CD4-positive, alpha-beta T cell treated with Interleukin-1 beta for 1 hour (primary cell): ENCODE data around the gene LRP11.
A peak's percentile ranks its signal among the peaks of the same experiment; 100 is the strongest.
"Not testable (repeated sequence)": the region's sequence is repeated elsewhere in the genome, so short reads cannot be mapped to it uniquely, and the experiment has no call there.

Experiments used
- DNase-seq, 2 donors: peaks; one replicate each; pipeline ENCODE4 v3.0.0-alpha.2; 2020 to 2022

LRP11 gene

DNA sequence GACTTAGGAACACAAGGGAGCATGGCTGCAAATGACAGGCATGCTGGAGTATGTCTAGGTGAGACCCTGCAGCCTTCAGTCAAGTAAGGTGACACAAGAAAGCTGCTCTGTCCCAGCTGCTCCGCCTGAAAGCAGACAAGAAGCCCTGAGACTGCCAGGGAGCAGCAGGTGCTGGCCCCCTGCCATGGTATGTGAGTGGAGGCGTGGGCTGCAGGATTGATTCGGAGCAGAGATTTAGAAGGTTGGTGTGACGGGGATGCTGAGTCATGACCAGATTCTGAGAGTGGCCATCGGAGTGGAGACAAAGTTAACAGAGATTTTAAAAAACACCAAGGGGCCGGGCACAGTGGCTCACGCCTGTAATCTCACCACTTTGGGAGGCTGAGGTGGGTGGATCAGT is 17.8 kb downstream of the LRP11 start:
- no peak for DNase-seq

DNA sequence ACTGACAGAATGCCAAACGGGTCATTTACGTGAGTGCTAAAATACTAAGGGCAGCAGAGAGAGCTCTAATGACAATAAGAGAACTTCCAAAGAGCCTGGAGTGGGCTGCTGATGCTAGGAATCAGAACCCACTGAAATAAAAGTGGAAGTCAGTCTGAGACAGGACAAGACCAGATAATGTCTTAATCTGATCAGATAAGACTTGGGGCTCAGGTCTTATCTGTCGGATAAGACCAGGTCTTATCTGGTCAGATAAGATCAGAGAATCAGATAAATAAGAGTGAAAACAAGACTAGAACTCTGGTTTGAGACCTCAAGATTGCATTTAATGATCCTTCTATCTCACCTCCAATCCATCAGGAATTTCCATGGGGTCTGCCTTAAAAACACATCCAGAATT is 18.6 kb downstream of the LRP11 start:
- no peak for DNase-seq

- no peak for DNase-seq
Measured at GRCh38 chr6:149844480-149844879, 19.7 kb downstream of the LRP11 start.

DNA sequence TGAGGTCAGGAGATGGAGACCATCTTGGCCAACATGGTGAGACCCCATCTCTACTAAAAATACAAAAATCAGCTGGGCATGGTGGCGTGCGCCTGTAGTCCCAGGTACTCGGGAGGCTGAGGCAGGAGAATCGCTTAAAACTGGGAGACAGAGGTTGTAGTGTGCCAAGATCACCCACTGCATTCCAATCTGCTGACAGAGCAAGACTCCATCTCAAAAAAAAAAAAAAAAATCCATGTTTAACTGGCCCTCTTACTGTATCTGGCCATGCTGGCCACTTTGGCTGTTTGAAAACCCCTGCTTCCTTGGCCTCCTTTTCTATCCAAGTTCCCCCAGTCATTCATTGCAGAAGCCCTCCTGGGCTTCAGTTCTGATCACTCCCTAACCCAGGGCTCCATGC is 20.1 kb downstream of the LRP11 start:
- DNase-seq: not testable (repeated sequence)

- no peak for DNase-seq
Measured at GRCh38 chr6:149843051-149843633, 21.0 kb downstream of the LRP11 start.

- no peak for DNase-seq
Measured at GRCh38 chr6:149842331-149842730, 21.8 kb downstream of the LRP11 start.

DNA sequence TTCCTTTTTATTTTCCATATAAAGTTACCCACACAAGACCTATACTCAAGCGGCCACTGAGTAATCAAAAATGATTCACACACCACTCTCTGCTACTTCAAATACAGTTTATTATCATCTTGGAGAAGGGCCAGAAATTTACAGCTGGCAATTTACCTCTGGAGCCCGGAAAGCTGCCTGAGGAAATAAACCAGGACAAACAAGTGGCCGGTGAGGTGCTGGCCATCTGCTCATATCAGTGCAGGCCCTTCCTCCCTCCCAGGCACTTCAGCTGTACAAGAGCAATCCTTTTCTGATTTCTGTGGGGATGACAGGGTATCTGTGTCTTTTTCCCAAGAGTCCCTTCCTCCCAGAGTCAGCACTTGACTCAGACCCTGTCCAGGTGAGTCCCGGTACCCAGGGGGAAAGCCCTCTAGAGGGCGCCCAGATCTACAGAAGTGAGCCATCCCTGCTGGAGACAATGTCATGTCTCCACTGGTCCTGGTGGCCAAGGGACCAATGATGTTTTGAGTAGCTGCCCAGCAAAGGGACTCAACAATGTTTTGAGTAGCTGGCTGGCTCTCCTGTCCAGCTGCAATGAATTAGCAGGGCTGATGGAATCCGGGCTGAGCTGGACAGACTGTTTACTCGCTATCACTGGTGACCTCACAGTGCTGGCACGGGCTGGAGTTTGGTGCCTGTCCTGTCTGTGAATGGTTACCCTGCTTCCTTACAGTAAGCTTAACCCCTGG is 23.6 kb downstream of the LRP11 start:
- peak; percentile 14 to 40 for DNase-seq

DNA sequence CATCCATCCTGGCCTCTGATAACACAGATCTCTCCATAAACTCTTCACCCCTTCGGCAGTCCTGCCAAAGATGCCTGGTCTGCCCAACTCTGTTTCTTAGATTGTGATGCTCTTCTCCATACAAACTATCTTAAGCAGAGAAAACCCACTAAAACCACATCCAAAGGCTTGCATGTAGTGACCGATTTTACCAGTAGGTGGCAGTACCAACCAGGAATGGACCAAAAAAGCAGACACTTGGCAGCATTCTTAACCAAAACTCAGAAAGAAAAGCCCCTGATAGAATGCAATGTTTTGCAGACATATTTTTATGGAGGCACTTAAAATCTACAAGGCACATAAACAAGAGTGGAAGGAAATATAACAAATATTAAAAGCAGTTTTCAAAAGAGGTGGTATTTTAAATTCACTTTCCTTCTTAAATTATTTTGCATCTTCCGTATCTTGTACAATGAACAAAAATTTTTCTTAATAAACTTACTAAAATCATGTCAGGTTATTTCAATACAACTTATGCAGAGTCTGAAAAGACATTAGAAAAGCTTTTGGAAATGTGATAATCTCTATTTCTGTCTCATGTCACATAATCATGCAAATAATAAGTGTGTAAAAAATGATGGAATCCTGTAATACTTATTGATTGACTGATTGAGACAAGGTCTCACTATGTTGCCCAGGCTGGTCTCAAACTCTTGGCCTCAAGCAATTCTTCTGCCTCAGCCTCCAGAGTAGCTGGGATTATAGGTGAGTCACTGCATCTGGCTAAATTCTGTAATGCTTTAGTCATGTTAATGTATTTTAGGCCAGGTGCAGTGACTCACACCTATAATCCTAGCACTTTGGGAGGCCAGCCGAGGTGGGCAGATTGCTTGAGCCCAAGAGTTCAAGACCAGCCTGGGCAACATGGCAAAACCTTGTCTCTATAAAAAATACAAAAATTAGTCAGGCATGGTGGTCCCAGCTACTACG is 29.4 kb downstream of the LRP11 start:
- DNase-seq: peak; percentile 57 to 81

GRCh38 chr6:149833651-149834050 is 30.5 kb downstream of the LRP11 start:
- DNase-seq: no peak

DNA sequence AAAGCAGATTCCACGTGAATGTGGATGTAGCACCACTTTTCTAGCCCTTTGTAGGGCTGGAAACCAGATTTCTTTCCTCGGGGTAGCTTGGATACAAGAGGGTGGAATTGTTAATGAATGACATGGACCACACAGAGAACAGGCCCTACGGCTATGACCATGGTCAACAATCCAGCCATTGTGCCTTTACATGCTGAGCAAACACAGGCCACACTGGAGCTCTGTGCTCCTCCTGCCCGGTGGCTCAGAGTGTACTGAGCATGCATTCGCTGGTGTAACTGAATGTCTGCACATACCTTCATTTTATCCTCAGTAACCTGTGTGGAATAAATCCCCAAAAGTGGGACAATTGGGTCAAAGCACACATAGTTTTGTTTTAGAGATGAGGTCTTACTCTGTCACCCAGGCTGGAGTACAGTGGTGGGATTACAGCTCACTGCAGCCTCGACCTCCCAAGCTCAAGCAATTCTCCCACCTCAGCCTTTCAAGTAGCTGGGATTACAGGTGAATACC is 32.8 kb downstream of the LRP11 start:
- no peak for DNase-seq

DNA sequence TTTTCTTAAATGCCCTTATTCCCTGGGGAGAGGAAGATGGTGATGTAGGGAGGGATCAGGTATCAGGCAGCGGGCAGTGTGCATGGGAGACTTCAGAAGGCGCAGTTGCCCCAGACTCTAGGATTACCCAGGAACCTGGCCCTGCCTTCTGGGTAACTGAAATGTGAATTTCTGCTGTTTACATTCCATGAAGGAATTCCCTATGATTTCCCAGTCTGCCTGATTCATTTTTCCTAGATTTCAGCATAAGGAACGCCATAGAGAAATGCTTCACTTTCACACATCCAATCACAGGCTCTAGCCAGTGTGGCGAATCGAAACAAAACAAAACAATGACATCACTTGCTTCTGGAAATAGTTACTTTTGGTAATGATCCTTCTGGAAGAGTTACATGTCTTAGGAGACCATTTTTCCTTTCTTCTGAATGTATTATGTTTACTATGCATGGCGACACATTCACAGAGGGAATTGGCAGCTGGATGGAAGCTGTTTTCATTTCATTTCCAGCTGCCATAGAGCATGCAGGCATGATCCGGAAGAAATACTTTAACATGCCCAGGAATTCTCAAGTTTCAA is 33.3 kb downstream of the LRP11 start:
- no peak for DNase-seq

GRCh38 chr6:149825292-149825691 is 38.9 kb downstream of the LRP11 start:
- no peak for DNase-seq

GRCh38 chr6:149823013-149823412 is 41.1 kb downstream of the LRP11 start:
- DNase-seq: no peak

- DNase-seq: no peak
Measured at GRCh38 chr6:149821492-149821891, 42.7 kb downstream of the LRP11 start.

DNA sequence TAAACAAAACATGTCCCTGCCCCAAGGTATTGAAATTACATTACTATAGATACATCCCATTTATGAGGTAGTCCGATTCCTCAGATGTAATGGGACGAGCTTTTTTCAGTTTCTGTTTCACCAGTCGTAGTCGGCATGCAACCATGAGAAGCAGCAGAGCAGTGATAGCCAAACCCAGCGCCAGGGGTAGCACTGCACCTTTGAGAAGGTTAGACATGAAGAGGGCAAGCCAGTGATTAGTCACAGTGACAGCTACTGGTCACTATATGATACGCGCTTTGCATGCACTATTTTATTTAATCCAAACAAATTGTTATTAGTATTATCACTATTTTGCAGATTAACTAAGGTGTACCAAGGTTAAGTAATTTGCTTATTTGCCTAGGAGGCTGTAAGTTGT is 43.7 kb downstream of the LRP11 start:
- DNase-seq: no peak

GRCh38 chr6:149815788-149816187 is 48.4 kb downstream of the LRP11 start:
- DNase-seq: no peak

DNA sequence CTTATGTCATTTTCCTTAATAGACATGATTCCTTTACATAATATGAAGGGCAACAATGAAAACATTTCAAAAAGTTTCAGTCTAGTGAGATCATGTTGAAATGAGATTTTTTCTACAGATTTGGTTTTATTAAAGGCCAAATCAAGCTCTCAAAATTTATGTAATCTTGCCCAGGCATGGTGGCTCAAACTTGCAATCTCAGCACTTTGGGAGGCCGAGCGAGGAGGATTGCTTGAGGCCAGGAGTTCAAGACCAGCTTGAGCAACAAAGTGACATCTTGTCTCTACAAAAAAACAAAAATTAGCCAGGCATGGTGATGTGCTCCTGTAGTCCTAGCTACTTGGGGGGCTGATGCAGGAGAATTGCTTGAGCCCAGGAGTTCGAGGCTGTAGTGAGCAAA is 50.8 kb downstream of the LRP11 start:
- DNase-seq: no peak

GRCh38 chr6:149809798-149810197 is 54.4 kb downstream of the LRP11 start:
- DNase-seq: no peak

GRCh38 chr6:149806127-149806526 is 58.0 kb downstream of the LRP11 start:
- DNase-seq: no peak

DNA sequence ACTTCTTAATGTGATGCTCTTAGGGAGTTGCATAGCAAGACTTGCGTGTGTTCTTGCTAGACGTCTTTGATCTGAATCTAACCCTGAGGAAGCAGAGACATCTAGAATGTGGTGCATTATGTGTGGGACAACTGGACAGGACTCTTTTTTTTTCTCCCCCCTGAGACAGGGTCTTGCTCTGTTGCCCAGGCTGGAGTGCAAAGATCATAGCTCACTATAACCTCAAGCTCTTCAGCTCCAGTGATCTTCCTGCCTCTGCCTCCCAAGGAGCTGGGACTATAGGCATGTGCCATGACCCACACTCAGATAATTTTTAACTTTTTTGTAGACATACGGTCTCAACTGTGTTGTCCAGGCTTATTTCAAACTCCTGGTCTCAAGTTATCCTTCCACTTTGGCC is 80.6 kb downstream of the LRP11 start:
- DNase-seq: no peak

GRCh38 chr6:149782337-149782736 is 81.8 kb downstream of the LRP11 start:
- no peak for DNase-seq

DNA sequence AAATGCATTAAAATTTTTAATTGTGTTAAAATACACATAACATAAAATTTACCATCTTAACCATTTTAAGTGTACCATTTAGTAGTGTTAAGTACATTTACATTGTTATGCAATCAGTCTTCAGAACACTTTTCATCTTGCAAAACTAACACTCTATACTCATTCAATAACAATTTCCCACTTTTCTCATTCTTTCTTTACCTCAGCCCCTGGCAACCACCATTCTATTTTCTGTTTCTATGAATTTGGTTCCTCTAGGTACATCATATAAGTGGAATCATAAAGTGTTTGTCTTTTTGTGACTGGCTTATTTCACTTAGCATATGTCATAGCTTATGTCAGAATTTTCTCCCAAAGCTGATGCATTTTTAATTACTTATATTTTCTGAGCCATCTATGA is 82.4 kb downstream of the LRP11 start:
- DNase-seq: no peak

DNA sequence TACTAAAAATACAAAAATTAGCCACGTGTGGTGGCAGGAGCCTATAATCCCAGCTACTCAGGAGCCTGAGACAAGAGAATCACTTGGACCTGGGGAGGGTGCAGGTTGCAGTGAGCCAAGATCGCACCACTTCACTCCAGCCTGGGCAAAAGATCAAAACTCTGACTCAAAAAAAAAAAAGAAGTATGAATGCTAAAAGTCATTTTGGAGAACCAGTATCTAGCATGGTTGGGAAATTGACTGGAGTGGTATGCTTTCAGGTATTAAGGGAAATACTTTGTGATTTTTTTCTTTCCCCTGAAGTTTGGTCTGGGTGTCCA is 84.6 kb downstream of the LRP11 start:
- DNase-seq: no peak
